Esophagus muscularis mucosa (tissue), 4 donors: ENCODE data around the gene HS6ST1. TPM values are rescaled to one million over a fixed set of nuclear protein-coding genes. Genes with fewer than 3 reads are reported as not detected.
"Not testable (repeated sequence)": the region's sequence is repeated elsewhere in the genome, so short reads cannot be mapped to it uniquely, and the experiment has no call there.

Experiments used
- DNase-seq: peaks from one replicate; pipeline ENCODE4 v3.0.0-alpha.2; 2017; ENCODE audit errors: extremely low spot score
- H3K27ac ChIP-seq, 4 donors: fragments of 200-600 bp; sonication (generic); replicated peaks in 1 of 4; 1 replicate in 3 of 4; 2 replicates in 1 of 4; pipeline ENCODE4 v1.5.1; 2016 to 2019; ENCODE audit warnings: mild to moderate bottlenecking in 1 of 4
- H3K27me3 ChIP-seq, 4 donors: fragments of 200-600 bp; sonication (generic); one replicate each; pipeline versions ENCODE4 v1.5.1 to v1.6.0; 2016 to 2019
- H3K36me3 ChIP-seq, 4 donors: fragments of 200-600 bp; sonication (generic); one replicate each; pipeline ENCODE4 v1.5.1; 2016 to 2019
- H3K4me1 ChIP-seq, 4 donors: fragments of 200-600 bp; sonication (generic); one replicate each; pipeline ENCODE4 v1.5.1; 2016 to 2019
- H3K4me3 ChIP-seq, 4 donors: fragments of 200-600 bp; sonication (generic); 1 replicate in 2 of 4; 2 replicates in 2 of 4; pipeline ENCODE4 v1.5.1; 2016 to 2019; ENCODE audit warnings: mild to moderate bottlenecking in 4 of 4, moderate library complexity in 1 of 4
- H3K9me3 ChIP-seq, 4 donors: fragments of 200-600 bp; sonication (generic); 1 replicate in 3 of 4; 2 replicates in 1 of 4; pipeline ENCODE4 v1.5.1; 2016 to 2019
- EP300 ChIP-seq: sonication (generic); formaldehyde crosslinking; IDR thresholded peaks from one replicate; pipeline ENCODE4 v1.6.1; 2017; ENCODE audit warnings: antibody characterized with exemption
- POLR2A ChIP-seq: fragments of 450-650 bp; IDR thresholded peaks from one replicate; pipeline ENCODE4 v1.6.1; 2017; ENCODE audit warnings: antibody characterized with exemption, moderate library complexity, mild to moderate bottlenecking, low read depth
- POLR2AphosphoS5 ChIP-seq, 2 donors: sonication (generic); formaldehyde crosslinking; IDR thresholded peaks; one replicate each; pipeline ENCODE4 v1.6.1; 2017; ENCODE audit warnings: antibody characterized with exemption in 2 of 2
- WGBS: methylation state at CpG from one replicate; pipeline ENCODE4 v1.1.5; 2018; 5-methylcytosine and 5-hydroxymethylcytosine counted together
- intact Hi-C: fragments of 100-400 bp; cut with DNase I; formaldehyde crosslinking; loops from one replicate; pipeline ENCODE4 v1.15.1; 2023
- total RNA-seq, 4 donors: library from RNA; depleted of rRNA; stranded (reverse); fragments of >200 nt; gene quantifications; one replicate each; pipeline versions ENCODE4 v1.1.0 to v1.2.1, GENCODE V29; 2016
- TF ChIP-seq, protein P1 (sequence below), 3 experiments: fragments of 200-600 bp in 2 of 3; fragments of 450-650 bp in 1 of 3; sonication (generic) in 2 of 3; IDR thresholded peaks; one replicate each; pipeline ENCODE4 v1.5.1; 2017 to 2019; ENCODE audit warnings: antibody characterized with exemption in 3 of 3, mild to moderate bottlenecking in 2 of 3, moderate library complexity in 1 of 3

The HS6ST1 gene
- total RNA-seq, 4 donors from 2014 or later, result 17.4 to 62.2 (median 38.5) TPM

DNA sequence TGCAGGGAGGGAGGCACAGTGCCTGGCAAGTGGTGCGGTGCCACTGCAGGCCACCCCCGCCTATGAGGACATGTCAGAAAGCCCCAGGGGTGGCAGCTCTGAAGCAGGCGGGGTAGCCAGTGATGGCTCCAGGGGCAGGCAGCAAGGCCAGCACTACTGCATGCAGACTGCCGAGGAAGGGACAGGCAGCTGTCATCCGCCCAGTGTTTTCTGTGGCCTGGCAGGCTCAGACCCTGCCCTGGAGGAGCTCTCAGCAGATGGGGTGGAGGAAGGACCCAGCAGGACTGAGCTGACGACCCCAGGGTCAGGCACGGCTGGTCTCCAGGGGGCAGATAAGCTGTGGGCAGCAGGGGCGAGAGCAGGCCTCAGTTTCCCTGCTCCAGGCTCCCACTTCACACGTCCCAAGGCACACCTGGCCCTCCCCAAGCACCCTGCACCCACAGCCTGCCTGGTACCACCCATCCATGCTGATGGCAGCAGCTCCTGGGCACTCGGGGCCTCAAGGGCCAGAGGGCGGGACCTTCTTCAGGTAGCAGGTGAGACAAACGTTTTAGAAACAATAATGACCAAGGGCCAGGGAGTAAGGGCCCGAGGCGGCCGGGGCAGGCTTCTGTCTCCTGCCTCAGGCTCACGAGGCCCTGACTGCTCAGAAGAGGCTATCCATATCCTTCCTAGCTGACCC is 48.5 kb downstream of the HS6ST1 start:
- intact Hi-C loops, result no loop called here

DNA sequence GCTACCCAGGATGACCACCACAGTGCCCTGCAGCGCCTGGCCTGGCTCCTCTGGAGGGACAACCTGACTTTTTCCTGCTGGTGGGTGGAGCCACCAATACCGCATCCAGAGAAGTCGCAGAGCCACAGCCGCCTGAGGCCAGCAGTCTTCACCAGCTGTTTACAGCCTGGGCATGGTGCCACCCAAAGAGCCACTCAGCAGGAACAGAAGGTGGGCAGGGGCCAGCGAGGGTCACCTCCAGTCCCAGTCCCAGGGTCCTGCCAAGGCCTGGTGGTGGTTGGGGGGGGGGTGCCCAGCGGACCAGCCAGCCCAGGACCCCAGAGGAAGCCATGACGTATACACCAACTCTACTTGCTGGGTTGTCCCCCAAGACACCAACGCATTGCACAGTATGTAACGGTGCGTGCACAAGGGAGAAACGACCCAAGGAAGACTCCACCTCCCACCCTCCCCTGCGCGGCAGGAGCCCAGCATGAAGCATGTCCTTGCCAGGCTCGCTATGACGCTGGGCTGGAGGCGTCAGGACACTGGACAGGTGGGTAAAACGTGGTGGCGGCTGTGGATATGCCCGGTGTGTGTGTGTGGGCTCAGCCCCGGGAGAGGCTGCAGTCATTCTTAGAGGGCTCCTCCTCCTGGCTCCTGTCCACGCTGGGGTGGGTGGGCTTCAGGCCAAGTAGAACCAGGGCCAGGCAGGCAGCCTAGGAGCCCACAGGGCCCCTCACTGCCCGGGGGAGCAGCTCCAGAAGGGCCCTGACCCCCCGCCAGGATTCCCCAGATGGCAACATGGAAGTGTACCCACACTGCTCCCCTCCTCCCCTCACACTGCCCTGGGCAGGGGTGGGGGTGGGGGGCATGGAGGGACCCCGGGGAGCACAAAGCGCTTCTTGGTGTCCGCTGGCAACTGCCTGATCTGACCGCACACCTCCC is 49.3 kb downstream of the HS6ST1 start:
- WGBS, result 89% methylated on average over 11 of the region's 27 CpGs
- peaks cover 0 to 10% (median 2%) of the 10 kb centered on the region in 4 donors for H3K4me1 ChIP-seq
- intact Hi-C loops, result no loop called here
- DNase-seq, result no peak
- peaks cover 0 to 1% (median under 1%) of the 10 kb centered on the region in 4 donors for H3K9me3 ChIP-seq
- peaks cover 0 to 30% (median 17%) of the 10 kb centered on the region in 4 donors for H3K36me3 ChIP-seq
- H3K4me3 ChIP-seq, result no peak overlapping the region
- TF ChIP-seq EP300 (no peak), POLR2A (no peak), POLR2AphosphoS5 (IDR thresholded peaks at IDR 0.05) (no peak)
- TF ChIP-seq, protein P1, sequence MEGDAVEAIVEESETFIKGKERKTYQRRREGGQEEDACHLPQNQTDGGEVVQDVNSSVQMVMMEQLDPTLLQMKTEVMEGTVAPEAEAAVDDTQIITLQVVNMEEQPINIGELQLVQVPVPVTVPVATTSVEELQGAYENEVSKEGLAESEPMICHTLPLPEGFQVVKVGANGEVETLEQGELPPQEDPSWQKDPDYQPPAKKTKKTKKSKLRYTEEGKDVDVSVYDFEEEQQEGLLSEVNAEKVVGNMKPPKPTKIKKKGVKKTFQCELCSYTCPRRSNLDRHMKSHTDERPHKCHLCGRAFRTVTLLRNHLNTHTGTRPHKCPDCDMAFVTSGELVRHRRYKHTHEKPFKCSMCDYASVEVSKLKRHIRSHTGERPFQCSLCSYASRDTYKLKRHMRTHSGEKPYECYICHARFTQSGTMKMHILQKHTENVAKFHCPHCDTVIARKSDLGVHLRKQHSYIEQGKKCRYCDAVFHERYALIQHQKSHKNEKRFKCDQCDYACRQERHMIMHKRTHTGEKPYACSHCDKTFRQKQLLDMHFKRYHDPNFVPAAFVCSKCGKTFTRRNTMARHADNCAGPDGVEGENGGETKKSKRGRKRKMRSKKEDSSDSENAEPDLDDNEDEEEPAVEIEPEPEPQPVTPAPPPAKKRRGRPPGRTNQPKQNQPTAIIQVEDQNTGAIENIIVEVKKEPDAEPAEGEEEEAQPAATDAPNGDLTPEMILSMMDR (IDR thresholded peaks at IDR 0.05), result no peak
- H3K27me3 ChIP-seq, result no peaks in the 10 kb centered on the region
- H3K27ac ChIP-seq, result no peak overlapping the region

More for the DNA sequence above, 48.5 kb downstream of the HS6ST1 start:
- no peak for DNase-seq
- WGBS, result 89% methylated on average over 11 of the region's 16 CpGs
- Histone ChIP-seq H3K27ac (no peak overlapping the region), H3K4me3 (no peak overlapping the region), H3K27me3 (no peaks in the 10 kb centered on the region), H3K9me3 (peaks cover 0 to 4% (median 2%) of the 10 kb centered on the region in 4 donors), H3K4me1 (peaks cover 0 to 10% (median 2%) of the 10 kb centered on the region in 4 donors), H3K36me3 (peaks cover 0 to 30% (median 21%) of the 10 kb centered on the region in 4 donors)
- TF ChIP-seq, protein P1 (IDR thresholded peaks at IDR 0.05), result no peak
- no peak for TF ChIP-seq POLR2A
- TF ChIP-seq EP300, result no peak
- TF ChIP-seq POLR2AphosphoS5 (IDR thresholded peaks at IDR 0.05), result no peak

DNA sequence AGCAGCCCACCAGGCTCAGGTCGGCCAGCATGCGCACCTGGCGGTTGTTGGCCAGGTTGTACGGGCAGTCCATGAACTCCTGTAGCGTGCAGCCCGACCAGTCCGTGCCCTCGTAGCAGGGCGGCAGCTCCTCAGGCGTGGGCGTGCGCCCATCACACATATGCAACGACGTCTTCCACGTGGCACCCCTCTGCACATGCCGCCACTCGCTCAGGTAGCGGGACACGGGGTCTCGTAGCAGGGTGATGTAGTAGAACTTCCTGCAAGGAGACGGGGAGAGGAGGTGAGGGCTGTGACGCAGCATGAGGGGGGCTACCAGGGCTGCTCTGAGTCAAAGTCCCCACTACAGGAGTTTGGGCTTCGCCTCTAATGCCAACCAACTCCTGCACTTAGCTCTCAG is 50.1 kb downstream of the HS6ST1 start:
- peaks cover 0 to 30% (median 14%) of the 10 kb centered on the region in 4 donors for H3K36me3 ChIP-seq
- H3K4me1 ChIP-seq, intact Hi-C loops, H3K9me3 ChIP-seq, DNase-seq, H3K27ac ChIP-seq, H3K27me3 ChIP-seq, H3K4me3 ChIP-seq: not testable (repeated sequence)
- 96% methylated on average over 18 of the region's 23 CpGs for WGBS

DNA sequence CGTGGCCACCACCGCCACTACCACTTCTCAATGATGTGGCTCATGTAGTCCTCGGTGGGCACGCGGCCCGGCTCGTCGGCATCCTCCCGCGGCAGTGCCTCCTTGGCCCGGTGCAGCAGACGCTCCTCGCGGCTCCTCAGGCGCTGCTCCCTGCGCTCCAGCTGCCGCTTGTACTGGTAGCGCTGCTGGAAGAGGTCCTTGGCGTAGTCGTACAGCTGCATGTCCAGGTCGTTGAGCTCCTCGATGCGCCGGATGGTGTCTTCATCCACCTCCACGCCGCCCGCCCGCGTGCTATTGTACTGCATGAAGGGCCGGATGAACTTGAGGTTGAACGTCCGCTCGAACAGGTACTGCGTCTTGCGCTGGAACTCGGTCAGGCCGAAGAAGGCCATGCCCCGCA is 50.5 kb downstream of the HS6ST1 start:
- DNase-seq, H3K27me3 ChIP-seq, intact Hi-C loops, H3K4me3 ChIP-seq, H3K4me1 ChIP-seq, H3K9me3 ChIP-seq, H3K27ac ChIP-seq: not testable (repeated sequence)
- 97% methylated on average over 14 of the region's 38 CpGs for WGBS
- peaks cover 0 to 26% (median 13%) of the 10 kb centered on the region in 4 donors for H3K36me3 ChIP-seq

DNA sequence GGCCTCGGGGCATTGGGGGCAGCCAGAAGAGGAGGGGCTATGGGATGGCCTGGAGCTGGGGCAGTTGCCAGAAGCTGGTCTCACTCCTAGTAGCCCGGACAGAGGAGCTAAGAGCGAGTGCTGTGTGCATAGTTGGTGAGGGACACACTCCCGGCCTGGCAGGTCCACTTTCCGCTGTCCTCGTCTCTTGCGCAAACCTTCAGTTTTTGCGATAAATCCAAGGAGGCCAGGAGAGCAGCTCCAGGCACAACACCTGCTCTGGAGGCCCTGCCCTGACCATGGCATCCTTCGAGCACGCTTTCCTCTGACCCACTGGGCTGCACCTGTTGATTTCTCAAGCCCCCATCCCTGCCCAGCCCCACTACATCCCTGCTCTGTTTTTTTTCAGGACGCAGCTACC is 51.0 kb downstream of the HS6ST1 start:
- WGBS, result 96% methylated on average over 8 of the region's 11 CpGs
- peaks cover 0 to 23% (median 13%) of the 10 kb centered on the region in 4 donors for H3K36me3 ChIP-seq
- H3K27ac ChIP-seq, H3K9me3 ChIP-seq, H3K27me3 ChIP-seq, H3K4me1 ChIP-seq, DNase-seq, H3K4me3 ChIP-seq, intact Hi-C loops: not testable (repeated sequence)

DNA sequence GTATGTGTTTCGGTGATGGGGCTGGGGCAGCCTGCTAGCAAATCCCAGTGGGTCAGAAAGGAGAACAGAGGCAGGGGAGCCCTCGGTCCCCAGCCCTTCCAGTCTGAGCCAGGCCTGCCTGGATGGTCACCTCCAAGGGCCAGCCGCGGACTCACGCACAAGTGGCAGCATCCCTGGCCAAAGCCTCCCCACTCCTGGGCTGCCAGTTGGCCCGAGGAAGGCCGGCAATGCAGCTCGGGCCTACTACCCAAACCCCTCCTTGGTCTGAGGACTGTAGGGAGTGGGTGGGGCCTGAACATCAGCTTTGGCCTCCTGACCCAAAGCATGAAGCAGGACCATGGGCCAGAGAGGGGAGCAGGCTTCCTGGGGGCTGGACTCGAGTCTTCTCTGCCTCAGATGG is 51.5 kb downstream of the HS6ST1 start:
- peaks cover 0 to 23% (median 13%) of the 10 kb centered on the region in 4 donors for H3K36me3 ChIP-seq
- H3K27ac ChIP-seq, DNase-seq, intact Hi-C loops, H3K4me1 ChIP-seq, H3K27me3 ChIP-seq, H3K4me3 ChIP-seq, H3K9me3 ChIP-seq: not testable (repeated sequence)
- 95% methylated on average over 4 of the region's 9 CpGs for WGBS

DNA sequence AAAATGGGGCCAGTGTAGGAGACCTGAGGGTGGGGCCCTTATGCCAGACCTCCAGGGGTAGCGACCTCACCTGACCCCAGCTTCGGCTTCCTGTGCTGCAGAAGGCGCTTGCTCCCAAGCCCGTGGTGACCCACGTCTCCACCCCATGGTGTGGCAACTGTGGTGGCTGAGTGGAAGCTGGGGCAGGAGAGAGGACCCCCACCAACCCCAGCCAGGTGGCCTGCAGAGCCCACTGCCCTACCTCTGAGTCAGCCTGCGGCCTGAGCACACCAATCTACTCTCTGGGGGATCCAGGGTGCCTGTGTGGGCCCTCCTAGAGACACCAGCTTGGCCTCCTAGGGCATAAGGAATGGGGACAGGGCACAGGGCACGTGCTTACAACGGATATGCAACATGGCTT is 52.2 kb downstream of the HS6ST1 start:
- H3K9me3 ChIP-seq, H3K4me3 ChIP-seq, intact Hi-C loops, H3K4me1 ChIP-seq, H3K27me3 ChIP-seq, DNase-seq, H3K27ac ChIP-seq: not testable (repeated sequence)
- H3K36me3 ChIP-seq, result peaks cover 0 to 22% (median 11%) of the 10 kb centered on the region in 4 donors
- 100% methylated on average over 3 of the region's 8 CpGs for WGBS

DNA sequence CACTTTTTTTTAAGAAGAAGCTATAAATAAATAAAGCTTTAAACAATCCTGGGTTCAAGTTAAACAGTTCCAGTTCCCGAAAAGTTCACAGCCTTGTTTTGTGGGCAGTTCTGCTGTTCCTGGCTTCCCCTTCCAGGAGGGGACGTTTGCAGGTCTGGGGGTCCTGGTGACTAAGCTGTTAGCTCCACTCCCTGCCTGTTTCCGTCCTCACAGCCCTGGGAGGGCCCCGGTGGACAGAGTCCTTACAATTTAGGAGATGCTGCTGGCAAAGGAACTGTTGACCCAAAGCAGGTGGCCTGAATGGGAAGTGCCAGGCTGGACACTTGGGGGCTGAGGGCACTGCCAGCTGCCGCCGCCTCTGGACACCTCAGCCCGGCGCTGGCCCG is 53.1 kb downstream of the HS6ST1 start:
- H3K9me3 ChIP-seq, DNase-seq, H3K27me3 ChIP-seq, H3K27ac ChIP-seq, H3K4me1 ChIP-seq, H3K4me3 ChIP-seq, intact Hi-C loops: not testable (repeated sequence)
- peaks cover 0 to 17% (median 11%) of the 10 kb centered on the region in 4 donors for H3K36me3 ChIP-seq
- 49% methylated on average over 2 of the region's 9 CpGs for WGBS
